HFF-Myc (cell line): ENCODE results near the gene ASB9.
"Not testable (repeated sequence)": the region's sequence is repeated elsewhere in the genome, so short reads cannot be mapped to it uniquely, and the experiment has no call there.

ENCODE experiments used
- DNase-seq: peaks from one replicate; pipeline ENCODE4 v3.0.0-alpha.2; 2011; ENCODE audit warnings: low read depth; ENCODE audit errors: extremely low read depth
- H3K4me3 ChIP-seq: replicated peaks from 2 replicates; pipeline ENCODE4 v1.5.1; 2011; ENCODE audit warnings: low read depth, mild to moderate bottlenecking, control low read depth, low read length
- TF ChIP-seq, protein P1 (sequence below): IDR thresholded peaks from 2 replicates; pipeline ENCODE4 v1.5.1; 2012; ENCODE audit warnings: mild to moderate bottlenecking, low read depth, low read length, control low read depth; ENCODE audit errors: missing control alignments

Gene ASB9, protein sequence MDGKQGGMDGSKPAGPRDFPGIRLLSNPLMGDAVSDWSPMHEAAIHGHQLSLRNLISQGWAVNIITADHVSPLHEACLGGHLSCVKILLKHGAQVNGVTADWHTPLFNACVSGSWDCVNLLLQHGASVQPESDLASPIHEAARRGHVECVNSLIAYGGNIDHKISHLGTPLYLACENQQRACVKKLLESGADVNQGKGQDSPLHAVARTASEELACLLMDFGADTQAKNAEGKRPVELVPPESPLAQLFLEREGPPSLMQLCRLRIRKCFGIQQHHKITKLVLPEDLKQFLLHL

DNA sequence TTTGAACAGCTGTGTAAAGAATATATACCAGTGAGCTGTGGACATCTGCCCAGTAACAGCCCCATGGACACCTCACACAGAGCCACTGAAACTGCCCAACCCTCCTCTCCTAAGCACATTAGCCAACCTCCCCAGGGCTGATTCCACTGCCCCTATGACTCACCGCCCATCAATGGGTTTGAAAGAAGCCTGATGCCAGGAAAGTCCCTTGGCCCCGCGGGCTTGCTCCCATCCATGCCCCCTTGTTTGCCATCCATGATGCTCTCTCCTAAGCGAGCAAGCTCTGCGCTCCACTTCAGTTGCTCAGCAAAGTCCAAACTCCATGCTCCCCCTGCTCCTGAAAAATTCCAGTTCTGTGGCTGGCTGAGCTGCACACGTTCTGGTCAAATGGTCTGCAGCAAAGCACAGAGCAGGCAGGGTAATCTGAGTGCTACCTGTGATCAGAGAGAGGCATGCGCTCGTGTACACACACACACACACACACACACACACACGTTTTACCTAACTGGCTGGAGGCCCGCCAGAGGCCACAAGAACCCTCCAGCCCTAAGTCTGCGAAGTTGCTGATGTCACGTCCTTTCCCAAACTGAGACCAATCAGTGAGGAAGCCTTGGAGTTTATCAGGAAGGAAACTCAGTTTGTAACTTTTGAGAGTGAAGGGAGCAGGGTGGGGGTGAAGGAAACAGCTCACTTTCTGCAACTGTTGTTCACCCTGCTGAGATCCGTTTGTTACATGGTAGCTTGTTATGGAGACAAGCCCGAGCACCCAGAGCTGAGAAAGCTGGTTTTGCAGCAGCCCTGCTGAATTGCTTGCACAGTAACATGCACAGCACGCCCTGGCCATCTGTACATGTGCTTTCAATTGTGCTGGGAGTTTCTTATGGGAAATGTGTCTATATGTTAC lies at the start of gene ASB9:
Gene ASB9, minus strand, starts transcription at position 466 of the 904 bp plus-strand sequence. Its CDS starts 209 bp downstream, at position 257.
- TF ChIP-seq, protein P1, sequence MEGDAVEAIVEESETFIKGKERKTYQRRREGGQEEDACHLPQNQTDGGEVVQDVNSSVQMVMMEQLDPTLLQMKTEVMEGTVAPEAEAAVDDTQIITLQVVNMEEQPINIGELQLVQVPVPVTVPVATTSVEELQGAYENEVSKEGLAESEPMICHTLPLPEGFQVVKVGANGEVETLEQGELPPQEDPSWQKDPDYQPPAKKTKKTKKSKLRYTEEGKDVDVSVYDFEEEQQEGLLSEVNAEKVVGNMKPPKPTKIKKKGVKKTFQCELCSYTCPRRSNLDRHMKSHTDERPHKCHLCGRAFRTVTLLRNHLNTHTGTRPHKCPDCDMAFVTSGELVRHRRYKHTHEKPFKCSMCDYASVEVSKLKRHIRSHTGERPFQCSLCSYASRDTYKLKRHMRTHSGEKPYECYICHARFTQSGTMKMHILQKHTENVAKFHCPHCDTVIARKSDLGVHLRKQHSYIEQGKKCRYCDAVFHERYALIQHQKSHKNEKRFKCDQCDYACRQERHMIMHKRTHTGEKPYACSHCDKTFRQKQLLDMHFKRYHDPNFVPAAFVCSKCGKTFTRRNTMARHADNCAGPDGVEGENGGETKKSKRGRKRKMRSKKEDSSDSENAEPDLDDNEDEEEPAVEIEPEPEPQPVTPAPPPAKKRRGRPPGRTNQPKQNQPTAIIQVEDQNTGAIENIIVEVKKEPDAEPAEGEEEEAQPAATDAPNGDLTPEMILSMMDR: no peak
- H3K4me3 ChIP-seq: peak within 1 kb of the TSS; percentile 32
- DNase-seq: peak; percentile 41

DNA sequence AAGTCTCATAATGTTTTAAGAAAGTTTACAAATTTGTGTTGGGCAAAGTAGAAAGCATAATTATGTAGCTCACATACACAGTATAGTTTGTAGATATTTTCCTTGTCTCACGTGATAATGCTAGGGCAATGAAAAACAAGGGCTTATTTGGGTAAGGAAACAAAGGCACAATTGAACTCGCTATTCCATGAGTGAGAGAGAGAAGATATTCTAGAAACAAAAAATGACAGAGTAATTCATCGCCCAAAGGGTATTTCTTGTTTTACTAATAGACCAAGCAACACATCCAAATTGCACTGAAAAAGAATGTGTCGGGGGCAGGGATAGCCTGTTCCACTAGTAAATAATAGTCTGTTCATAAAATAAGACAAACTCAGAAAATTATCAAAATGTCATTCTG lies 49.2 kb upstream of the ASB9 start:
- H3K4me3 ChIP-seq: no peak overlapping the region
- TF ChIP-seq, protein P1: no peak
- no peak for DNase-seq

DNA sequence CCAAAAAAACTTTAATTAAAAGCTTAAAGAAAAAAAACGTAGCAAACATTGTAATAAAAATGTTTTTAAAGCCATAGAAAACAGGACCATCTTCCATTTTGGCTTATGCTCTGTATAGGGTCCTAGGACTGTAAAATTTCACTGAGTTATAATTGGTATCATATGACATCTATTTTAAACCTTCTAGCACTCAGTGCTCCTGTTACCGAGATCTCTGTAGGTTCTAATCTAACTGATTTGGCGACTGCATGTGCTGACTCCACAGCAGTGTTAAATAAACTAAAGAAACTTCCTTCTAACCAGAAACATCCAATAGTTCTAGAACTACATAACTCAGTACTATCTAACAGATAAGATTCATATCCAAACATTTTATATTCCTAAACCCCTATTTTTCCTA lies 45.6 kb upstream of the ASB9 start, which contains the start of gene ASB11:
Gene ASB11, minus strand, starts transcription at position 132 of the 400 bp plus-strand sequence. Its CDS starts 35 bp downstream, at position 97.
- no peak within 1 kb of the TSS for H3K4me3 ChIP-seq
- DNase-seq: no peak
- TF ChIP-seq, protein P1: no peak

DNA sequence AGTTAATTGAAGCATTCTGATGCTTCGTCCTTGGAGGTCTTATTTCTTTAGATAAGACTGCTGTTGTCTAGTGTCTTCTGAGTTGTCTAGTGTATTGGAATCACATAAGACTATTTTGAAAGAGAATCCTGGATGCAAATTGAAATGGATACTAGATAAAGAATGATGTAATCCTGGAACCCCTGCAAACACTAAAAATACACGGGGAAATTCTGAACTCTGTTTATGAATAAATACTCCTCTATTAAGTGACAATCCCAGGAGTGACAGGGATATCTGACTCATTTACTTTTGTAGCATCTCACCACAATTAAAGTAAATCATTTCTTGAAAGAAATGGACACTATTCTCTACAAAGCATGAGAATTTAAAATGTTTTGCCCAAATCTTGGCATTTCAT lies 44.6 kb upstream of the ASB9 start:
- DNase-seq: no peak
- no peak overlapping the region for H3K4me3 ChIP-seq
- TF ChIP-seq, protein P1: no peak

DNA sequence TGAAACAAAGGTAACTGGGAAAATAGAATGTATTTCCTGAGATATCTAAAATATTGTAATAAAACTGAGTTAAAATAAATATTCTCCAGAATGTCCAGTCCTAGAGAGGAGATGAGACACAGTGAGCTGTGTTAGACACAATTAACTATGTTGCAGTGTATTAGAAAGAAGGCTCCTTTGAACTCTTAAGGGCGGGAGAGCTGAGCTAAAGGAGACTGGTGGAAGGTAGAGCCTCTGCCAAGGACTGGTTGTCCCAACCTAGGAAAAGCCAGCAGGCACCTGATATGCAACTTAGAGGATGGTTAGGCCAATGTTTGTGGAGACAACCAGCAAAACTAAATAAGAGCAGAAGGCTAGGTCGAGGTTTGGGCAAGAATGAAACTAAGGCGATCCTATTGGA lies 41.2 kb upstream of the ASB9 start:
- no peak for DNase-seq
- no peak overlapping the region for H3K4me3 ChIP-seq
- TF ChIP-seq, protein P1: no peak

DNA sequence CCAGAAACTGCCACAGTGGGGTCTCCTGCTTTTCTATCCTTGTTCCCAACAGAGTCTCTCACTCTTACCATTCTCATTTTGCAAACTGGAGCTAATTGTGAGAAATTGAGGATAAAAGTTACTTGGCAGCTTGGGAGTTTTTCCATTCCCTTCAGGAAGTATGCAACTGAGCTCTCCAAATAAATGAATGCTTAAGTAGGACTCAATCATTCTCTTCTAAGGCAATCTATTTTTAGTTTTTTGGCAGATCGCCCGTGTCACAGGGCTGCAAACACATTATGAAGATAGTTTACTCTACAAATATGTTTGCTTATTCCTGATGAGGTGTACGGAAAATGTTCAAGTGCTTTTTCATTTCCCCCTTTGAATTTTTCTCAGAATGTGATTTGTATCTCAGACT lies 40.2 kb upstream of the ASB9 start:
- no peak overlapping the region for H3K4me3 ChIP-seq
- no peak for DNase-seq
- TF ChIP-seq, protein P1: no peak

DNA sequence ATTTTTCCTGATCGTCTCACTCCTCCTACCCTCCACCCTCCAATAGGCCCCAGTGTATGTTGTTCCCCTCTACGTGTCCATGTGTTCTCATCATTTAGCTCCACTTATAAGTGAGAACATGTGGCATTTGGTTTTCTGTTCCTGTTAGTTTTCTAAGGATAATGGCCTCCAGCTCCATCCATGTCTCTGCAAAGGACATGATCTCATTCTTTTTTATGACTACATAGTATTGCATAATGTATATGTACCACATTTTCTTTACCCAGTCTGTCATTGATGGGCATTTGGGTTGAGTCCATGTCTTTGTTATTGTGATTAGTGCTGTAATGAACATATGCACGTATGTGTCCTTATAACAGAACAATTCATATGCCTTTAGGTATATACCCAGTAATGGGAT lies 36.0 kb upstream of the ASB9 start:
- H3K4me3 ChIP-seq, DNase-seq: not testable (repeated sequence)
